HepG2 (cell line): ENCODE results near the gene NTN5. TPM values are rescaled to one million over a fixed set of nuclear protein-coding genes. Genes with fewer than 3 reads are reported as not detected.

ENCODE experiments used
- AHR ChIP-seq: IDR thresholded peaks from 2 replicates; pipeline ENCODE4 v1.6.1; 2018; ENCODE audit warnings: missing genetic modification reagents, missing compliant biosample characterization
- CREB1 ChIP-seq, 2 experiments: fragments of 450-650 bp in 1 of 2; IDR thresholded peaks; 2 replicates each; pipeline ENCODE4 v1.6.1; 2016 to 2017; ENCODE audit warnings: control low read depth in 1 of 2, mild to moderate bottlenecking in 1 of 2, missing compliant biosample characterization in 1 of 2, missing genetic modification characterization in 1 of 2
- DMAP1 ChIP-seq: IDR thresholded peaks from 2 replicates; pipeline ENCODE4 v1.6.1; 2016
- ETV6 ChIP-seq: sonication (generic); formaldehyde crosslinking; conservative IDR thresholded peaks from 2 replicates; pipeline ENCODE4 v1.4.0; 2020; ENCODE audit warnings: missing genetic modification reagents
- HDAC6 ChIP-seq: fragments of 200-600 bp; sonication (generic); IDR thresholded peaks from 2 replicates; pipeline ENCODE4 v1.7.0; 2017; ENCODE audit warnings: mild to moderate bottlenecking, antibody characterized with exemption, low read length, low read depth
- KLF6 ChIP-seq: IDR thresholded peaks from 2 replicates; pipeline ENCODE4 v1.8.0; 2016; ENCODE audit warnings: missing biosample characterization, missing genetic modification reagents
- MBD4 ChIP-seq: IDR thresholded peaks from 2 replicates; pipeline ENCODE4 v1.6.1; 2012; ENCODE audit warnings: low read length, inconsistent platforms, borderline replicate concordance
- MED13 ChIP-seq: sonication (generic); formaldehyde crosslinking; IDR thresholded peaks from 2 replicates; pipeline ENCODE4 v1.5.0; 2020; ENCODE audit warnings: missing genetic modification reagents
- MTA1 ChIP-seq: sonication (generic); formaldehyde crosslinking; IDR thresholded peaks from 2 replicates; pipeline ENCODE4 v1.4.0; 2020; ENCODE audit warnings: missing genetic modification reagents, mild to moderate bottlenecking, borderline replicate concordance
- NCOA5 ChIP-seq: sonication (generic); formaldehyde crosslinking; IDR thresholded peaks from 2 replicates; pipeline ENCODE4 v1.4.0; 2020; ENCODE audit warnings: missing genetic modification reagents
- NFIB ChIP-seq: sonication (generic); formaldehyde crosslinking; IDR thresholded peaks from 2 replicates; pipeline ENCODE4 v1.9.0; 2021; ENCODE audit warnings: missing genetic modification reagents, mild to moderate bottlenecking, borderline replicate concordance
- PAWR ChIP-seq: sonication (generic); formaldehyde crosslinking; IDR thresholded peaks from 2 replicates; pipeline ENCODE4 v1.4.0; 2020; ENCODE audit warnings: missing genetic modification reagents, mild to moderate bottlenecking, borderline replicate concordance
- RAD21 ChIP-seq: fragments of 450-650 bp; formaldehyde crosslinking; IDR thresholded peaks from 2 replicates; pipeline ENCODE4 v1.5.0; 2020; ENCODE audit warnings: mild to moderate bottlenecking
- RFX5 ChIP-seq: IDR thresholded peaks from 2 replicates; pipeline ENCODE4 v1.6.1; 2011; ENCODE audit warnings: low read depth, low read length, improper control_type of control experiment
- SP4 ChIP-seq: sonication (generic); formaldehyde crosslinking; IDR thresholded peaks from 2 replicates; pipeline ENCODE4 v1.8.1; 2023; ENCODE audit warnings: mild to moderate bottlenecking, missing genetic modification reagents
- SP5 ChIP-seq: IDR thresholded peaks from 2 replicates; pipeline ENCODE4 v1.6.1; 2016; ENCODE audit warnings: low read depth, borderline replicate concordance
- U2AF2 ChIP-seq: fragments of 200-400 bp; formaldehyde crosslinking; IDR thresholded peaks from 2 replicates; pipeline ENCODE4 v1.6.1; 2017; ENCODE audit warnings: low read depth, mild to moderate bottlenecking, low read length
- ZNF10 ChIP-seq: sonication (generic); formaldehyde crosslinking; IDR thresholded peaks from 2 replicates; pipeline ENCODE4 v1.4.0; 2020; ENCODE audit warnings: mild to moderate bottlenecking, low read depth, missing genetic modification reagents, borderline replicate concordance
- ZNF143 ChIP-seq: sonication (generic); formaldehyde crosslinking; IDR thresholded peaks from 2 replicates; pipeline ENCODE4 v1.4.0; 2020; ENCODE audit warnings: missing genetic modification reagents
- ZNF274 ChIP-seq: sonication (generic); formaldehyde crosslinking; IDR thresholded peaks from 2 replicates; pipeline ENCODE4 v1.5.1; 2020; ENCODE audit warnings: mild to moderate bottlenecking, missing genetic modification reagents
- ZNF598 ChIP-seq: sonication (generic); formaldehyde crosslinking; IDR thresholded peaks from 2 replicates; pipeline ENCODE4 v1.5.1; 2020; ENCODE audit warnings: mild to moderate bottlenecking, missing genetic modification reagents, borderline replicate concordance
- ZNF615 ChIP-seq: sonication (generic); formaldehyde crosslinking; IDR thresholded peaks from 2 replicates; pipeline ENCODE4 v1.5.0; 2020; ENCODE audit warnings: mild to moderate bottlenecking, missing genetic modification reagents, borderline replicate concordance
- ZNF616 ChIP-seq: sonication (generic); formaldehyde crosslinking; IDR thresholded peaks from 2 replicates; pipeline ENCODE4 v1.5.0; 2020; ENCODE audit warnings: low read depth, mild to moderate bottlenecking, missing genetic modification reagents
- ZNF746 ChIP-seq: sonication (generic); formaldehyde crosslinking; IDR thresholded peaks from 2 replicates; pipeline ENCODE4 v1.8.0; 2022; ENCODE audit warnings: mild to moderate bottlenecking, missing genetic modification reagents
- ZNF747 ChIP-seq: sonication (generic); formaldehyde crosslinking; IDR thresholded peaks from 2 replicates; pipeline ENCODE4 v1.8.1; 2023; ENCODE audit warnings: missing genetic modification reagents, mild to moderate bottlenecking, borderline replicate concordance
- ZNF776 ChIP-seq: sonication (generic); formaldehyde crosslinking; IDR thresholded peaks from 2 replicates; pipeline ENCODE4 v1.4.0; 2020; ENCODE audit warnings: mild to moderate bottlenecking, missing genetic modification reagents
- polyA plus RNA-seq, 8 experiments: library from polyadenylated mRNA; depleted of rRNA in 3 of 8; stranded (reverse) in 7 of 8; unstranded in 1 of 8; fragments of >200 nt; fragmentation: Illumina TruSeq in 4 of 8; extraction: Trizol in 4 of 8; gene quantifications; 2 replicates each; pipeline versions ENCODE4 v1.2.1 to v1.2.3, GENCODE V29; 2011 to 2016; ENCODE audit warnings: low read depth in 4 of 8, missing spikeins in 1 of 8, mixed read lengths in 1 of 8; ENCODE audit not compliant: insufficient read depth in 1 of 8
- total RNA-seq, 5 experiments: library from RNA; depleted of rRNA; stranded (reverse); fragments of >200 nt; fragmentation: Illumina TruSeq; extraction: Trizol; gene quantifications; 2 replicates each; pipeline ENCODE4 v1.2.3, GENCODE V29; 2016; ENCODE audit warnings: low read depth in 1 of 5
- TF ChIP-seq, protein P1 (sequence below): sonication (generic); formaldehyde crosslinking; IDR thresholded peaks from 2 replicates; pipeline ENCODE4 v1.5.0; 2020; ENCODE audit warnings: missing genetic modification reagents
- TF ChIP-seq, protein P2 (sequence below): sonication (generic); formaldehyde crosslinking; IDR thresholded peaks from 2 replicates; pipeline ENCODE4 v1.4.0; 2020; ENCODE audit warnings: missing genetic modification reagents

NTN5 gene
- total and polyA plus RNA-seq, 2 of the 13 experiments (the other 11 are each of a cell fraction or from before 2014, with no cell fraction given): 0.05 TPM; not detected in 1

DNA sequence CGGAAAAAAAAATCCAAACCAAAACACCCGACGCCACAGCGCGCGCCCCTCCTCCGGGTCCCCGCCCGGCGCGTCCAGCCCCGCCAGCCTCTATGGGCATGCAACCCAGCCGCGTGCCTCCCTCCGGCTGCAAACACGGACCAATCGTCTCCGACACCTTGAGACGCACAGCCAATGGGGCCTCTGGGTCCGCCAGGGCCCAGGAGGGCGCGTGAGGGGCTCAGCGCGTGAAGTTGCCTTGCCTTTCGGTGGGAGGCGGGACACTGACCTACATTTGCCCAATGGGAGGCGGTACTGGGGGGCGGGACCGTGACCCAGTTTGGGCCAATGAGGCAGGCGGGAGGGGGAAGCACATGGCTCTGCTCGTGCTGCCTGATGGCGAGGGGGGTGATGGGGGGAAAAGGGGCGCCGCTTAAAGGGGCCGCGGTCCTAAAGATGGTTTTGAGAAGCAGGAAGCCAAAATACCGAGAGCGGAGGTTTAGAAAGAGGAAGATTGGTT is 35.3 kb downstream of the NTN5 start (continued):
- TF ChIP-seq, protein P1, sequence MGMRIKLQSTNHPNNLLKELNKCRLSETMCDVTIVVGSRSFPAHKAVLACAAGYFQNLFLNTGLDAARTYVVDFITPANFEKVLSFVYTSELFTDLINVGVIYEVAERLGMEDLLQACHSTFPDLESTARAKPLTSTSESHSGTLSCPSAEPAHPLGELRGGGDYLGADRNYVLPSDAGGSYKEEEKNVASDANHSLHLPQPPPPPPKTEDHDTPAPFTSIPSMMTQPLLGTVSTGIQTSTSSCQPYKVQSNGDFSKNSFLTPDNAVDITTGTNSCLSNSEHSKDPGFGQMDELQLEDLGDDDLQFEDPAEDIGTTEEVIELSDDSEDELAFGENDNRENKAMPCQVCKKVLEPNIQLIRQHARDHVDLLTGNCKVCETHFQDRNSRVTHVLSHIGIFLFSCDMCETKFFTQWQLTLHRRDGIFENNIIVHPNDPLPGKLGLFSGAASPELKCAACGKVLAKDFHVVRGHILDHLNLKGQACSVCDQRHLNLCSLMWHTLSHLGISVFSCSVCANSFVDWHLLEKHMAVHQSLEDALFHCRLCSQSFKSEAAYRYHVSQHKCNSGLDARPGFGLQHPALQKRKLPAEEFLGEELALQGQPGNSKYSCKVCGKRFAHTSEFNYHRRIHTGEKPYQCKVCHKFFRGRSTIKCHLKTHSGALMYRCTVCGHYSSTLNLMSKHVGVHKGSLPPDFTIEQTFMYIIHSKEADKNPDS (CRISPR knock-in tag): 0 out of 2 replicates have a peak, but pooled peaks have one; percentile 27
- no peak for TF ChIP-seq DMAP1 (CRISPR knock-in tag)
- TF ChIP-seq HDAC6: no peak
- peak; percentile 34; the same call in 1 of the 2 replicates for TF ChIP-seq ZNF746 (CRISPR knock-in tag)
- no peak for TF ChIP-seq ZNF10 (CRISPR knock-in tag)
- TF ChIP-seq KLF6 (CRISPR knock-in tag): 0 out of 2 replicates have a peak, but pooled peaks have one; percentile 31
- no peak for TF ChIP-seq NCOA5 (CRISPR knock-in tag)
- TF ChIP-seq ZNF274 (CRISPR knock-in tag): peak; percentile 91; the same call in 1 of the 2 replicates
- no peak for TF ChIP-seq ZNF143 (CRISPR knock-in tag)
- peak; percentile 90; the same call in 1 of the 2 replicates for TF ChIP-seq ZNF616 (CRISPR knock-in tag)
- no peak for TF ChIP-seq AHR (CRISPR knock-in tag)
- no peak for TF ChIP-seq U2AF2
- peak; percentile 93 for TF ChIP-seq SP4 (CRISPR knock-in tag)
- no peak for TF ChIP-seq ZNF747 (CRISPR knock-in tag)
- no peak for TF ChIP-seq NFIB (CRISPR knock-in tag)
- TF ChIP-seq ETV6 (CRISPR knock-in tag): no peak
- TF ChIP-seq ZNF615 (CRISPR knock-in tag): no peak
- peak; percentile 75 for TF ChIP-seq SP5 (CRISPR knock-in tag)
- no peak for TF ChIP-seq MED13
- no peak; the same call in 1 of the 2 replicates for TF ChIP-seq RFX5
- TF ChIP-seq MTA1 (CRISPR knock-in tag): peak; percentile 35; the same call in 1 of the 2 replicates
- TF ChIP-seq, protein P2, sequence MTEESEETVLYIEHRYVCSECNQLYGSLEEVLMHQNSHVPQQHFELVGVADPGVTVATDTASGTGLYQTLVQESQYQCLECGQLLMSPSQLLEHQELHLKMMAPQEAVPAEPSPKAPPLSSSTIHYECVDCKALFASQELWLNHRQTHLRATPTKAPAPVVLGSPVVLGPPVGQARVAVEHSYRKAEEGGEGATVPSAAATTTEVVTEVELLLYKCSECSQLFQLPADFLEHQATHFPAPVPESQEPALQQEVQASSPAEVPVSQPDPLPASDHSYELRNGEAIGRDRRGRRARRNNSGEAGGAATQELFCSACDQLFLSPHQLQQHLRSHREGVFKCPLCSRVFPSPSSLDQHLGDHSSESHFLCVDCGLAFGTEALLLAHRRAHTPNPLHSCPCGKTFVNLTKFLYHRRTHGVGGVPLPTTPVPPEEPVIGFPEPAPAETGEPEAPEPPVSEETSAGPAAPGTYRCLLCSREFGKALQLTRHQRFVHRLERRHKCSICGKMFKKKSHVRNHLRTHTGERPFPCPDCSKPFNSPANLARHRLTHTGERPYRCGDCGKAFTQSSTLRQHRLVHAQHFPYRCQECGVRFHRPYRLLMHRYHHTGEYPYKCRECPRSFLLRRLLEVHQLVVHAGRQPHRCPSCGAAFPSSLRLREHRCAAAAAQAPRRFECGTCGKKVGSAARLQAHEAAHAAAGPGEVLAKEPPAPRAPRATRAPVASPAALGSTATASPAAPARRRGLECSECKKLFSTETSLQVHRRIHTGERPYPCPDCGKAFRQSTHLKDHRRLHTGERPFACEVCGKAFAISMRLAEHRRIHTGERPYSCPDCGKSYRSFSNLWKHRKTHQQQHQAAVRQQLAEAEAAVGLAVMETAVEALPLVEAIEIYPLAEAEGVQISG: peak; percentile 76
- no peak; the same call in 1 of the 2 replicates for TF ChIP-seq ZNF598 (CRISPR knock-in tag)
- TF ChIP-seq RAD21 (CRISPR knock-in tag): no peak
- no peak for TF ChIP-seq MBD4
- TF ChIP-seq CREB1 (IDR thresholded peaks at IDR 0.05): peak; percentile 70
- TF ChIP-seq CREB1 (CRISPR knock-in tag; IDR thresholded peaks at IDR 0.05): peak; percentile 77
- TF ChIP-seq ZNF776 (CRISPR knock-in tag): peak; percentile 72; the same call in 1 of the 2 replicates
- TF ChIP-seq PAWR (CRISPR knock-in tag): 0 out of 2 replicates have a peak, but pooled peaks have one; percentile 28
